ENCODE measurements around the gene FASTKD3.
A peak's percentile ranks its signal among the peaks of the same experiment; 100 is the strongest.
"Not testable (repeated sequence)": the region's sequence is repeated elsewhere in the genome, so short reads cannot be mapped to it uniquely, and the experiment has no call there.

The FASTKD3 gene

DNA sequence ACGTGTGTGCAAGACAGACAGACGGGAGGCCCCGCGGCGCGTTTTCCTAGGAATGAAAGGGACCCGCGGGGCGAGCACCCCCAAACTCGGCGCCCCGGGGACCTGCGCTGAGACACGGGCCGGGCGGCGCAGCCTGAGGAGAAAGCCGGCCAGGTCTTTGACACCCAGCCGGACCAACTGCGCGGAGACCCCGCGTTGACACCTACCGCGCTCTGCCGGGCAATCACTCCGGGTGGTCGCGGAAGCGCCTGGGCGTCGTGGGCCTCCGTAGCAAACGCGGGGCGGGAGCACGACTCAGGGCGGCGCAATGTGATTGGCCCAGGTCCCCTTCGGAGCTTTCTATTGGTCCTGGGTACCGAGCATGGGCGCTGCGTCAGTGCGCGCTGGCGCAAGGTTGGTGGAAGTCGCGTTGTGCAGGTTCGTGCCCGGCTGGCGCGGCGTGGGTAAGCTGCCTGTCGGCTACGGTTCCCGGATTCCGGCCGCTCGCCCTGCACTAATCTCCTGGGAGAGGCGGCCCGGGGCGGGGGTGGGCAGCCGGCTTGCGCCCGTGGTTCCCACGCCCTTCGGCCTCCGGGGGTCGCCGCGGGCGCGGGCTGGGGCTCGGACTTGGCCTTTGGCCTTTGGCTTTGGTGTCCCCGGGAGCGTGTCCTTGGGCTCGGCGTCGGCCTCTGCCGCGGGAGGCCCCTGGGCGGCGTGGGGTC lies at the start of gene FASTKD3, which contains the start of gene MTRR:
TSS of gene FASTKD3 (minus strand) at position 259 of the 701 bp plus-strand sequence. CDS start 948 bp downstream, outside the sequence.
TSS of gene MTRR (plus strand) at position 376 of the 701 bp plus-strand sequence. CDS start 1,647 bp downstream, outside the sequence.
- Histone ChIP-seq H3K4me1 (ENCODE audit: insufficient read depth, poor library complexity, severe bottlenecking) (peaks cover 14% of the 10 kb centered on the region), H3K27me3 (ENCODE audit: insufficient read depth, poor library complexity, severe bottlenecking) (no peaks in the 10 kb centered on the region), H3K36me3 (ENCODE audit: low read depth) (peaks cover 60% of the 10 kb centered on the region), H3K4me3 (ENCODE audit: severe bottlenecking) (peak within 1 kb of the TSS; percentile 94), H3K9me3 (ENCODE audit: severe bottlenecking) (no peaks in the 10 kb centered on the region), H3K27ac (ENCODE audit: poor library complexity, severe bottlenecking) (peak within 1 kb of the TSS; percentile 23)
- DNase-seq (ENCODE audit: low spot score) = peak; percentile 95
- TF ChIP-seq, protein P1, sequence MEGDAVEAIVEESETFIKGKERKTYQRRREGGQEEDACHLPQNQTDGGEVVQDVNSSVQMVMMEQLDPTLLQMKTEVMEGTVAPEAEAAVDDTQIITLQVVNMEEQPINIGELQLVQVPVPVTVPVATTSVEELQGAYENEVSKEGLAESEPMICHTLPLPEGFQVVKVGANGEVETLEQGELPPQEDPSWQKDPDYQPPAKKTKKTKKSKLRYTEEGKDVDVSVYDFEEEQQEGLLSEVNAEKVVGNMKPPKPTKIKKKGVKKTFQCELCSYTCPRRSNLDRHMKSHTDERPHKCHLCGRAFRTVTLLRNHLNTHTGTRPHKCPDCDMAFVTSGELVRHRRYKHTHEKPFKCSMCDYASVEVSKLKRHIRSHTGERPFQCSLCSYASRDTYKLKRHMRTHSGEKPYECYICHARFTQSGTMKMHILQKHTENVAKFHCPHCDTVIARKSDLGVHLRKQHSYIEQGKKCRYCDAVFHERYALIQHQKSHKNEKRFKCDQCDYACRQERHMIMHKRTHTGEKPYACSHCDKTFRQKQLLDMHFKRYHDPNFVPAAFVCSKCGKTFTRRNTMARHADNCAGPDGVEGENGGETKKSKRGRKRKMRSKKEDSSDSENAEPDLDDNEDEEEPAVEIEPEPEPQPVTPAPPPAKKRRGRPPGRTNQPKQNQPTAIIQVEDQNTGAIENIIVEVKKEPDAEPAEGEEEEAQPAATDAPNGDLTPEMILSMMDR (IDR thresholded peaks at IDR 0.05; ENCODE audit: poor library complexity, severe bottlenecking) = no peak
- ATAC-seq (ENCODE audit: low read depth) = peak; percentile 100

DNA sequence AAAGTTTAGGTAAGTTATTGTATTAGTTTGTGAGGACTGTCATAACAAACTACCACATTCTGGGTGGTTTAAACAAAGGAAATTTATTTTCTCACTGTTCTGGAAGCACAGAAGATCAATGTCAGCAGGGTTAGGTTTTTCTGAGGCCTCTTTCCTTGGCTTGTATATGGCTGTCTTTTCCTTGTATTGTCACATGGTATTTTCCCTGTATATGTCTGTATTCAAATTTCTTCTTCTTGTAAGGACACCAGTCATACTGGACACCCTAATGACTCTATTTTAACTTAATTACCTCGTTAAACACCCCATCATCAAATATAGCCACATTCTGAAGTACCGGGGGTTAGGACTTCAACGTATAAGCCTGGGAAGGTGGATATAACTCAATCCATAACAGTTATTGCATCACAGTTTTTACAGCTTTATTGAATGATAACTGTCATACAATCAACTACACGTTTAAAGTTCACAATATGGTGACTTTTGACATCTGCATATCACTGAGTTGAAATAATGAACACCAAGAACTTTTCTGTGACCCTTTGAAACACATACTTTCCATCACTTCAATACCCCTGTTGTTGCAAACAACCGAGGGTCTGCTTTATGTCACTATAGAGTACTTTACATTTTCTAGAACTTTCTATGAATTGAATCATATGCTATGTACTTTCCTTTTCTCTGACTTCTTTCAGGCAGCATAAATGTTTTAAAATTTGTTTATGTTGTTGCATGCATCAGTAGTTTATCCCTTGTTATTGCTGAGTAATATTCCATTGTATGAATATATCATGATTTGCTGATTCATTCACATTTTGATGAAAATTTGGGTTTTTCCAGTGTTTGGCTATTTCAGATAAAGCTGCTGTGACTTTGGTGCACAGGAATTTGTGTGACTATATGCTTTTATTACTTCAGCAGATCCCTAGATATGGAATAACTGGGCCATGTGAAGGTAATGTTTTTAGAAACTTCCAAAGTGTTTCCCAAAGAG lies 48.6 kb upstream of the FASTKD3 start:
- DNase-seq (ENCODE audit: low spot score) (no peak), ATAC-seq (ENCODE audit: low read depth) (no peak)
- H3K27me3 ChIP-seq (ENCODE audit: insufficient read depth, poor library complexity, severe bottlenecking) = no peaks in the 10 kb centered on the region
- TF ChIP-seq, protein P1 (IDR thresholded peaks at IDR 0.05; ENCODE audit: poor library complexity, severe bottlenecking) = no peak
- H3K4me3 ChIP-seq (ENCODE audit: severe bottlenecking) = no peak overlapping the region
- no peak overlapping the region for H3K27ac ChIP-seq (ENCODE audit: poor library complexity, severe bottlenecking)
- no peaks in the 10 kb centered on the region for H3K9me3 ChIP-seq (ENCODE audit: severe bottlenecking)
- peaks cover 7% of the 10 kb centered on the region for H3K4me1 ChIP-seq (ENCODE audit: insufficient read depth, poor library complexity, severe bottlenecking)
- no peaks in the 10 kb centered on the region for H3K36me3 ChIP-seq (ENCODE audit: low read depth)

DNA sequence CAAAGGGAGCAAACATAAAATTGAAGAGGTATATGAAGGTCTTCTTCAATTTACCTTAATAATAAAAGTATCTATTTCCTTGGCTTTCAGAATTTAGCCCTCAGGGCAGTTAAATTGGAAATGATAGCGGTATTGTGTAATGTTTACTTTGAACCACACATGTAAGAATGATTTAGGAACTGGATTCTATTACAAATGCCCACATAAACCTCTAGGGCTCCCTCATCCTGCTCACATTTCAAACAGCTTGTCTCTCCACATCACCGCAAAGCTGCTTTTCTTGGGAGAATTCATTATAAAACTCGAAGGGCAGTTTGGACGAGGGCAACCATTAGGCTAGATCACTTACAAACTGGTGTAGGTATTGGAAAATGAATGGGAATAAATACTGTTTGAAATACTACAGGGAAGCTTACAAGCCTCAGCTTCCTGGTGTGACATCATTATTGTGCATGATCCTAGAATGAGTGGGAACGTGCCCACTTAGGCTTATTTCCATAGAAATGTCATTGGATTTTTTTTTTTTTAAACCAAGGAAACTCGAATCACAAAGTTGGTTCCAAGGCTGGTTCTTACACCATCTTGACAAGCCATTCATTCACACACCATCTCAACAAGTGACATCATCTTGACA lies 47.5 kb upstream of the FASTKD3 start:
- H3K4me3 ChIP-seq (ENCODE audit: severe bottlenecking) = no peak overlapping the region
- TF ChIP-seq, protein P1 (IDR thresholded peaks at IDR 0.05; ENCODE audit: poor library complexity, severe bottlenecking) = no peak
- no peaks in the 10 kb centered on the region for H3K9me3 ChIP-seq (ENCODE audit: severe bottlenecking)
- H3K27me3 ChIP-seq (ENCODE audit: insufficient read depth, poor library complexity, severe bottlenecking) = no peaks in the 10 kb centered on the region
- no peak for DNase-seq (ENCODE audit: low spot score)
- H3K4me1 ChIP-seq (ENCODE audit: insufficient read depth, poor library complexity, severe bottlenecking) = peaks cover 7% of the 10 kb centered on the region
- H3K36me3 ChIP-seq (ENCODE audit: low read depth) = no peaks in the 10 kb centered on the region
- ATAC-seq (ENCODE audit: low read depth) = peak; percentile 58
- no peak overlapping the region for H3K27ac ChIP-seq (ENCODE audit: poor library complexity, severe bottlenecking)

DNA sequence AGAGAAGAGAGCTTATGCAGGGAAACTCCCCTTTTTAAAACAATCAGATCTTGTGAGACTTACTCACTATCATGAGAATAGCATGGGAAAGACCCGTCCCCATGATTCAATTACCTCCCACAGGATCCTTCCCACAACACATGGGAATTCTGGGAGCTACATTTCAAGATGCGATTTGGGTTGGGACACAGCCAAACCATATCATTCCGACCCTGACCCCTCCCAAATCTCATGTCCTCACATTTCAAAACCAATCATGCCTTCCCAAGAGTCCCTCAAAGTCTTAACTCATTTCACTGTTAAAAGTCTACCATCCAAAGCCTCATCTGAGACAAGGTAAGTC lies 42.6 kb upstream of the FASTKD3 start:
- ATAC-seq (ENCODE audit: low read depth) = not testable (repeated sequence)

More for the DNA sequence above, 42.6 kb upstream of the FASTKD3 start:
- DNase-seq (ENCODE audit: low spot score); H3K27ac ChIP-seq (ENCODE audit: poor library complexity, severe bottlenecking); H3K4me1 ChIP-seq (ENCODE audit: insufficient read depth, poor library complexity, severe bottlenecking); H3K36me3 ChIP-seq (ENCODE audit: low read depth); H3K27me3 ChIP-seq (ENCODE audit: insufficient read depth, poor library complexity, severe bottlenecking); H3K4me3 ChIP-seq (ENCODE audit: severe bottlenecking): not testable (repeated sequence)
- peaks cover 11% of the 10 kb centered on the region for H3K9me3 ChIP-seq (ENCODE audit: severe bottlenecking)

Measured in RWPE2 (cell line).